IMR-90 (cell line): ENCODE measurements around the gene REPS2. TPM values are rescaled to one million over a fixed set of nuclear protein-coding genes. Genes with fewer than 3 reads are reported as not detected.

Experiments used
- ATAC-seq: fragments of 200-7000 bp; cut with Tn5 transposase; 2 replicates; pipeline ENCODE4 v1.9.1; 2020; ENCODE audit warnings: low read depth, mild to moderate bottlenecking, moderate library complexity
- BruUV-seq: library from RNA; stranded (reverse); fragments of 400-500 nt; replicated peaks from 2 replicates; lab custom pipeline; 2021; lab: Mats Ljungman, UMichigan
- CTCF ChIA-PET: fragments of 300-600 bp; formaldehyde crosslinking; extraction: SDS; loops from one replicate; lab custom pipeline; 2021; ENCODE audit warnings: antibody characterized with exemption; lab: Yijun Ruan, JAX
- POLR2A ChIA-PET: fragments of 300-600 bp; sonication (Branson Sonifier 250); formaldehyde crosslinking; loops from one replicate; lab custom pipeline; 2022; ENCODE audit warnings: antibody characterized with exemption; ENCODE audit not compliant: unreplicated experiment; lab: Charles Lee
- DNase-seq: peaks from one replicate; pipeline ENCODE4 v3.0.0; 2013
- H2AFZ ChIP-seq: replicated peaks from 2 replicates; pipeline ENCODE3; 2013; ENCODE audit warnings: low read length, mild to moderate bottlenecking; ENCODE audit not compliant: poor library complexity
- H2AK5ac ChIP-seq: 2 replicates; pipeline ENCODE4 v1.6.1; 2013; ENCODE audit warnings: low read depth, low read length, inconsistent platforms
- H2AK9ac ChIP-seq: replicated peaks from 2 replicates; pipeline ENCODE3; 2013; ENCODE audit warnings: mild to moderate bottlenecking, low read depth, low read length, moderate library complexity; ENCODE audit not compliant: poor library complexity
- H2BK120ac ChIP-seq: 2 replicates; pipeline ENCODE4 v1.6.1; 2013; ENCODE audit warnings: low read depth, low read length, inconsistent platforms
- H2BK15ac ChIP-seq: 3 replicates; pipeline ENCODE4 v1.6.1; 2013; ENCODE audit warnings: low read depth, low read length, inconsistent platforms
- H2BK20ac ChIP-seq: 2 replicates; pipeline ENCODE4 v1.6.1; 2013; ENCODE audit warnings: low read depth, mild to moderate bottlenecking, inconsistent platforms, low read length, moderate library complexity
- H2BK5ac ChIP-seq: 2 replicates; pipeline ENCODE4 v1.6.1; 2013; ENCODE audit warnings: mild to moderate bottlenecking, low read depth, low read length, inconsistent platforms; ENCODE audit not compliant: poor library complexity, severe bottlenecking
- H3K14ac ChIP-seq: replicated peaks from 2 replicates; pipeline ENCODE4 v1.6.1; 2013; ENCODE audit warnings: low read depth, low read length, inconsistent platforms
- H3K18ac ChIP-seq: 2 replicates; pipeline ENCODE4 v1.6.1; 2013; ENCODE audit warnings: low read depth, low read length, control low read depth
- H3K23ac ChIP-seq: 2 replicates; pipeline ENCODE4 v1.6.1; 2013; ENCODE audit warnings: low read depth, low read length, inconsistent platforms
- H3K27ac ChIP-seq: 2 replicates; pipeline ENCODE4 v1.5.1; 2013; ENCODE audit warnings: mild to moderate bottlenecking, control low read depth, low read length; ENCODE audit not compliant: insufficient read depth
- H3K27me3 ChIP-seq: 2 replicates; pipeline ENCODE4 v1.6.1; 2013; ENCODE audit warnings: low read length; ENCODE audit not compliant: control insufficient read depth, insufficient read depth
- H3K36me3 ChIP-seq: 2 replicates; pipeline ENCODE4 v1.6.1; 2013; ENCODE audit warnings: low read length, mixed read lengths; ENCODE audit not compliant: control insufficient read depth, insufficient read depth
- H3K4ac ChIP-seq: 2 replicates; pipeline ENCODE4 v1.6.1; 2013; ENCODE audit warnings: low read depth, low read length, inconsistent platforms
- H3K4me1 ChIP-seq: 2 replicates; pipeline ENCODE4 v1.6.1; 2013; ENCODE audit warnings: low read length, mixed read lengths; ENCODE audit not compliant: control insufficient read depth, insufficient read depth
- H3K4me2 ChIP-seq: 2 replicates; pipeline ENCODE4 v1.6.1; 2013; ENCODE audit warnings: low read depth, mild to moderate bottlenecking, control low read depth, low read length, moderate library complexity
- H3K4me3 ChIP-seq: 2 replicates; pipeline ENCODE4 v1.5.1; 2013; ENCODE audit warnings: low read depth, mild to moderate bottlenecking, control low read depth, low read length, moderate library complexity; ENCODE audit not compliant: insufficient read depth
- H3K56ac ChIP-seq: 2 replicates; pipeline ENCODE4 v1.6.1; 2013; ENCODE audit warnings: low read length, inconsistent platforms; ENCODE audit not compliant: insufficient read depth; ENCODE audit errors: extremely low read depth
- H3K79me1 ChIP-seq, 2 experiments: 2 replicates each; pipeline ENCODE4 v1.6.1; 2013; ENCODE audit warnings: low read length in 2 of 2, inconsistent platforms in 1 of 2, low read depth in 1 of 2
- H3K9ac ChIP-seq: 2 replicates; pipeline ENCODE4 v1.6.1; 2013; ENCODE audit warnings: low read depth, low read length, control low read depth
- H3K9me1 ChIP-seq: 2 replicates; pipeline ENCODE4 v1.6.1; 2013; ENCODE audit warnings: low read length, inconsistent platforms; ENCODE audit not compliant: insufficient read depth
- H3K9me3 ChIP-seq: 2 replicates; pipeline ENCODE4 v1.6.1; 2013; ENCODE audit warnings: low read length; ENCODE audit not compliant: control insufficient read depth, insufficient read depth
- H4K20me1 ChIP-seq: 2 replicates; pipeline ENCODE4 v1.6.1; 2013; ENCODE audit warnings: low read length, inconsistent platforms; ENCODE audit not compliant: insufficient read depth
- H4K5ac ChIP-seq: 2 replicates; pipeline ENCODE4 v1.6.1; 2013; ENCODE audit warnings: mild to moderate bottlenecking, low read depth, low read length, control low read depth
- H4K8ac ChIP-seq, 2 experiments: 2 replicates each; pipeline ENCODE4 v1.6.1; 2013; ENCODE audit warnings: low read depth in 2 of 2, low read length in 2 of 2, control low read depth in 1 of 2, inconsistent platforms in 1 of 2
- H4K91ac ChIP-seq: 2 replicates; pipeline ENCODE4 v1.6.1; 2013; ENCODE audit warnings: low read depth, low read length, inconsistent platforms; ENCODE audit not compliant: insufficient read depth
- BHLHE40 ChIP-seq: fragments of 150-350 bp; IDR thresholded peaks from 2 replicates; pipeline ENCODE4 v1.6.1; 2016; ENCODE audit warnings: mild to moderate bottlenecking, low read depth, low read length
- CEBPB ChIP-seq: IDR thresholded peaks from 2 replicates; pipeline ENCODE4 v1.6.1; 2012; ENCODE audit warnings: low read depth, low read length, improper control_type of control experiment
- CHD1 ChIP-seq: IDR thresholded peaks from 2 replicates; pipeline ENCODE4 v1.6.1; 2012; ENCODE audit warnings: low read depth, low read length, improper control_type of control experiment
- ELK1 ChIP-seq: fragments of 150-350 bp; IDR thresholded peaks from 2 replicates; pipeline ENCODE4 v1.6.1; 2016; ENCODE audit warnings: low read depth, mild to moderate bottlenecking, low read length, moderate library complexity, borderline replicate concordance
- MAFK ChIP-seq: IDR thresholded peaks from 2 replicates; pipeline ENCODE4 v1.6.1; 2012; ENCODE audit warnings: low read depth, low read length, improper control_type of control experiment
- MAZ ChIP-seq: IDR thresholded peaks from 2 replicates; pipeline ENCODE4 v1.6.1; 2012; ENCODE audit warnings: low read depth, mild to moderate bottlenecking, low read length, improper control_type of control experiment, moderate library complexity, borderline replicate concordance
- MXI1 ChIP-seq: IDR thresholded peaks from 2 replicates; pipeline ENCODE4 v1.6.1; 2012; ENCODE audit warnings: low read depth, mild to moderate bottlenecking, low read length, moderate library complexity, borderline replicate concordance
- NFE2L2 ChIP-seq: fragments of 150-350 bp; IDR thresholded peaks from 2 replicates; pipeline ENCODE4 v1.6.1; 2016; ENCODE audit warnings: low read depth, mild to moderate bottlenecking, low read length
- RFX5 ChIP-seq: IDR thresholded peaks from 2 replicates; pipeline ENCODE4 v1.8.0; 2012; ENCODE audit warnings: low read depth, mild to moderate bottlenecking, low read length, moderate library complexity
- SMC3 ChIP-seq: fragments of 150-350 bp; IDR thresholded peaks from 2 replicates; pipeline ENCODE4 v1.6.1; 2016; ENCODE audit warnings: low read depth, mild to moderate bottlenecking, antibody characterized with exemption, low read length, moderate library complexity
- WGBS, 2 experiments: methylation state at CpG; one replicate each; pipeline versions ENCODE4 v1.1.5 to v1.1.7; 2013; ENCODE audit warnings: missing lambda C conversion rate in 2 of 2; ENCODE audit not compliant: insufficient read length in 1 of 2; ENCODE audit errors: extremely low coverage in 2 of 2; 5-methylcytosine and 5-hydroxymethylcytosine counted together
- dilution Hi-C: fragments of 300-500 bp; cut with HindIII; formaldehyde crosslinking; loops from one replicate; pipeline ENCODE4 v1.14.3; 2018; ENCODE audit warnings: low sequenced_read_pairs; ENCODE audit not compliant: unreplicated experiment
- in situ Hi-C: fragments of 300-500 bp; cut with MboI; formaldehyde crosslinking; loops from 3 replicates; pipeline ENCODE4 v1.14.3; 2019; ENCODE audit warnings: low sequenced_read_pairs, inconsistent platforms, mixed read lengths
- intact Hi-C: fragments of 100-400 bp; cut with micrococcal nuclease; formaldehyde crosslinking; loops from 2 replicates; pipeline ENCODE4 v1.10.0; 2022
- polyA plus RNA-seq, 3 experiments: library from polyadenylated mRNA; depleted of rRNA; stranded (reverse); fragments of >200 nt; gene quantifications; 2 replicates each; pipeline ENCODE4 v1.2.3, GENCODE V29; 2012; ENCODE audit warnings: low replicate concordance in 1 of 3
- total RNA-seq: library from RNA; depleted of rRNA; stranded (reverse); fragments of >200 nt; gene quantifications from 2 replicates; pipeline ENCODE4 v1.2.3, GENCODE V29; 2012

Gene REPS2
- total and polyA plus RNA-seq, 2 of the 4 experiments (the other 2 are of a cell fraction) = 0.02 to 0.18 TPM

- Histone ChIP-seq H3K36me3 (no peaks in the 10 kb centered on the region), H2AK9ac (no peak overlapping the region), H3K4me3 (no peak overlapping the region), H3K18ac (no peak overlapping the region), H3K56ac (no peak overlapping the region), H2BK120ac (no peak overlapping the region), H3K4ac (no peak overlapping the region), H3K9me1 (no peaks in the 10 kb centered on the region), H3K79me1 (no peaks in the 10 kb centered on the region), H3K9ac (no peak overlapping the region), H4K5ac (no peak overlapping the region), H2AK5ac (no peak overlapping the region), H4K8ac (no peak overlapping the region), H2BK5ac (no peak overlapping the region), H3K4me2 (no peak overlapping the region), H3K14ac (no peak overlapping the region), H3K9me3 (no peaks in the 10 kb centered on the region), H4K91ac (no peak overlapping the region), H2BK15ac (no peak overlapping the region), H3K23ac (no peak overlapping the region), H2BK20ac (no peak overlapping the region), H4K20me1 (no peaks in the 10 kb centered on the region), H3K27me3 (peaks cover 9% of the 10 kb centered on the region), H2AFZ (no peak overlapping the region), H3K27ac (no peak overlapping the region), H3K4me1 (no peaks in the 10 kb centered on the region)
- WGBS, 2 experiments = no CpG with 5 or more reads among the region's 2 CpGs
- POLR2A ChIA-PET = no interaction called here
- ATAC-seq (no peak), DNase-seq (no peak)
- TF ChIP-seq RFX5 = no peak
- TF ChIP-seq SMC3 = no peak
- TF ChIP-seq MAZ = no peak
- no peak for TF ChIP-seq BHLHE40
- TF ChIP-seq MAFK = no peak
- TF ChIP-seq CEBPB = no peak
- TF ChIP-seq ELK1 = no peak
- TF ChIP-seq CHD1 = no peak
- TF ChIP-seq MXI1 = no peak
- no peak for TF ChIP-seq NFE2L2
- BruUV-seq = no TSS peak
- in situ Hi-C loops (no loop called here), dilution Hi-C loops (no loop called here), intact Hi-C loops (no loop called here)
- CTCF ChIA-PET = interaction anchor here (0.6 kb wide), 1 partner anchor 77 kb away, joined by 3 read pairs; no protein-coding TSS in a partner anchor
These were observed 46.5 kb downstream of the REPS2 start for GRCh38 chrX:16992951-16993350.
